Measurements from ENCODE around the gene ATAD3C.
A peak's percentile ranks its signal among the peaks of the same experiment; 100 is the strongest.

The ATAD3C gene

DNA sequence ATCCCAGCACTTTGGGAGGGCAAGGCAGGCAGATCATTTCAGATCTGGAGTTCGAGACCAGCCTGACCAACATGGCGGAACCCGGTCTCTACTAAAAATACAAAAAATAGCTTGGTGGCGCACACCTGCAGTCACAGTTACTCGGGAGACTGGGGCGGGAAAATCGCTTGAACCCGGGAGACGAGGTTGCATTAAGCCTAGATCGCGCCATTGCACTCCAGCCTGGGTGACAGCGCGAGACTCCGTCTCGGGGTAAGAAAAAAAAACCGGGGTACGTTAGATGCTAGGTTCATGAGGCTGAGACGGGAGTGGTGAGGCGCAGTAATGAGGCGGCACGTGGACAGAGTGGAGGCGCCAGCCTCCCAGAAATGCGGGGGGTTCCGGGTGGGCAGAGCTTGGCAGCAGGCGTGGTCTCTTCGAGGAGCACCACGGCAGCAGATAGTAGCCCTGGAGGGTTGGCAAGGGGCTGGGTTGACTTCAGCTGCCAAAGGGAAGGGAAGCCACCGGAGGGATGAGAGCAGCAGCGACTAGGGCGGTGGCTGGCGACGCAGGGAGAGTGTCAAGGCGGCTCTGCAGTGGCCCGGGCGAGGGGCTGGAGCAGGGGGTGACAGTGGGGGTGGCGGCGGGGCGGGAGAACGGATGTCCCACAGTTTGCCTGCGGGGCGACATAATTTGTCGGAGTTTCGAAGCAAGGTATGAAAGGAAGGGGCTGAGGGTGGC lies 43.2 kb upstream of the ATAD3C start:
- no peaks in the 10 kb centered on the region for H3K27me3 ChIP-seq (ENCODE audit: control insufficient read depth in 1 of 2, insufficient read depth in 1 of 2, low read length in 2 of 2)
- H3K27ac ChIP-seq (ENCODE audit: low read length, poor library complexity, severe bottlenecking) = no peak overlapping the region
- H3K23ac ChIP-seq (ENCODE audit: low read length in 2 of 2) = no peak overlapping the region
- H3K4me2 ChIP-seq (ENCODE audit: low read length, poor library complexity, severe bottlenecking) = peak overlapping the region; percentile 93
- peaks cover 23% of the 10 kb centered on the region for H3K4me1 ChIP-seq (ENCODE audit: control insufficient read depth, insufficient read depth, low read depth, low read length)
- H3K4me3 ChIP-seq (ENCODE audit: insufficient read depth in 1 of 2, low read depth in 1 of 2, low read length in 2 of 2) = peak overlapping the region; percentile 91 to 95
- H3K18ac ChIP-seq (ENCODE audit: low read depth in 1 of 2, low read length in 2 of 2) = peak overlapping the region in 1 of 2 experiments; percentile 98
- peaks cover 13% of the 10 kb centered on the region for H3K79me1 ChIP-seq (replicated peaks; ENCODE audit: low read length, poor library complexity, severe bottlenecking)
- no peak overlapping the region for H2BK15ac ChIP-seq (ENCODE audit: low read depth, poor library complexity, severe bottlenecking)
- peak overlapping the region; percentile 66 for H2AFZ ChIP-seq (ENCODE audit: low read depth, low read length)
- peaks cover 39 to 47% of the 10 kb centered on the region in 2 experiments for H3K36me3 ChIP-seq (ENCODE audit: control insufficient read depth in 1 of 2, insufficient read depth in 2 of 2, low read depth in 1 of 2, low read length in 2 of 2)
- H3K14ac ChIP-seq (ENCODE audit: low read length in 2 of 2) = no peak overlapping the region
- DNase-seq = no peak
- H4K91ac ChIP-seq (ENCODE audit: low read length) = peak overlapping the region; percentile 80
- peak overlapping the region; percentile 72 to 98 for H3K4ac ChIP-seq (ENCODE audit: low read depth in 1 of 2, low read length in 2 of 2)
- peak overlapping the region; percentile 100 for H4K8ac ChIP-seq (ENCODE audit: low read length)
- 54% methylated on average over 43 of the region's 43 CpGs for WGBS
- H2BK120ac ChIP-seq (ENCODE audit: low read depth, low read length) = no peak overlapping the region
- H2BK5ac ChIP-seq (ENCODE audit: low read depth, low read length, poor library complexity, severe bottlenecking) = no peak overlapping the region
- peak overlapping the region; percentile 94 for H3K9ac ChIP-seq (ENCODE audit: low read length)
- H2BK12ac ChIP-seq (ENCODE audit: low read length in 2 of 2) = no peak overlapping the region
- H2AK5ac ChIP-seq (ENCODE audit: low read length, severe bottlenecking) = no peak overlapping the region
- no peaks in the 10 kb centered on the region for H3K9me3 ChIP-seq (ENCODE audit: control insufficient read depth, low read length)

DNA sequence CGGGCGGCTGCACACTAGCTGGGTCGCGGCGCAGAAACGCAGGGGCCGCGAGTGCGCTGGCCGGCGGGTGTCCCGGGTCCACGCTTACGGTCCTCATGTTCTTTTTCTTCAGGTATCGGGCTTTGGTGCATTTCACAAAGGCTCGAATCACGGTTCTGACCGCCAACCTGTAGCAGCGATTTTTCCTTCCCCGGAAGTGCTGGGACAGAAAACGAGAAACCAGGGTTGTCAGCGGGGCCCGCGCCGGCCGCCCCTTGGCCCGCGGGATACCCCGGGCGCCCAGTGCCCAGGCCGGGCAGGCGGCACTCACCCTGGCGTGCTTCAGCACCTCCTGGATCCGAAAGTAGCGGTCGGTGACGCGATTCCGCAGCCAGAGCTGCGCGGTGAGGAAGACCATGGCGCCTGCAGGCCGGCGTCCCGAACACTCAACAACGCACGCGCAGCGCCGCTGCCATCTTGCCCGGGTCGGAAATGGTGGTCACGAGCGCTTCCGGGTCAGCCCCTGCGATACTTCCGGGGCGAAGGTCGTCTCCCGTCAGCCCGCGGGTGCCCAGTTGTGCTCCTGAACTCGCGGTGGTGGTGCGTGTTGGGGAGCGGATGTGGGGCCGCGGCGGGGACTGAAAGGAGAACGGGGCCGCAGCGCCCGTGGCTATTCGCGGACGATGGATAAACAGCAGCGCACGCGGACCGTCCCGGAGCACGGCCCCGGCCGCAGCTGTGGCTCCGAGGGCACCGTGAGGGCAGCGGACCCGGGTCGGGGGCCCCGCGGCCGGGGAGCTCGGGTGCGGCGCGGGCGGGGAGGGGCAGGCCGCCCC lies 42.5 kb upstream of the ATAD3C start, which contains the start of gene MRPL20:
Gene MRPL20, minus strand, starts transcription at position 473 of the 815 bp plus-strand sequence. Its CDS starts 76 bp downstream, at position 397.
- H3K79me1 ChIP-seq (replicated peaks; ENCODE audit: low read length, poor library complexity, severe bottlenecking) = peaks cover 13% of the 10 kb centered on the region
- peak within 1 kb of the TSS; percentile 31 for H2AK5ac ChIP-seq (ENCODE audit: low read length, severe bottlenecking)
- peak; percentile 92 for DNase-seq
- no peaks in the 10 kb centered on the region for H3K27me3 ChIP-seq (ENCODE audit: control insufficient read depth in 1 of 2, insufficient read depth in 1 of 2, low read length in 2 of 2)
- peak within 1 kb of the TSS; percentile 94 for H3K9ac ChIP-seq (ENCODE audit: low read length)
- WGBS = under 1% methylated on average over 92 of the region's 98 CpGs
- H3K9me3 ChIP-seq (ENCODE audit: control insufficient read depth, low read length) = no peaks in the 10 kb centered on the region
- H2BK120ac ChIP-seq (ENCODE audit: low read depth, low read length) = peak within 1 kb of the TSS; percentile 87
- H3K4me3 ChIP-seq (ENCODE audit: insufficient read depth in 1 of 2, low read depth in 1 of 2, low read length in 2 of 2) = peak within 1 kb of the TSS; percentile 91 to 95
- H3K27ac ChIP-seq (ENCODE audit: low read length, poor library complexity, severe bottlenecking) = peak within 1 kb of the TSS; percentile 55
- peak within 1 kb of the TSS; percentile 94 for H4K91ac ChIP-seq (ENCODE audit: low read length)
- H3K4me2 ChIP-seq (ENCODE audit: low read length, poor library complexity, severe bottlenecking) = peak within 1 kb of the TSS; percentile 93
- H3K36me3 ChIP-seq (ENCODE audit: control insufficient read depth in 1 of 2, insufficient read depth in 2 of 2, low read depth in 1 of 2, low read length in 2 of 2) = peaks cover 35 to 40% of the 10 kb centered on the region in 2 experiments
- H2AFZ ChIP-seq (ENCODE audit: low read depth, low read length) = peak within 1 kb of the TSS; percentile 66
- H4K8ac ChIP-seq (ENCODE audit: low read length) = peak within 1 kb of the TSS; percentile 100
- peak within 1 kb of the TSS; percentile 92 to 98 for H3K18ac ChIP-seq (ENCODE audit: low read depth in 1 of 2, low read length in 2 of 2)
- no peak within 1 kb of the TSS for H2BK12ac ChIP-seq (ENCODE audit: low read length in 2 of 2)
- H3K4me1 ChIP-seq (ENCODE audit: control insufficient read depth, insufficient read depth, low read depth, low read length) = peaks cover 19% of the 10 kb centered on the region
- H3K23ac ChIP-seq (ENCODE audit: low read length in 2 of 2) = peak within 1 kb of the TSS in 1 of 2 experiments; percentile 21
- peak within 1 kb of the TSS; percentile 21 for H2BK5ac ChIP-seq (ENCODE audit: low read depth, low read length, poor library complexity, severe bottlenecking)
- peak within 1 kb of the TSS; percentile 65 for H2BK15ac ChIP-seq (ENCODE audit: low read depth, poor library complexity, severe bottlenecking)
- peak within 1 kb of the TSS; percentile 72 to 98 for H3K4ac ChIP-seq (ENCODE audit: low read depth in 1 of 2, low read length in 2 of 2)
- H3K14ac ChIP-seq (ENCODE audit: low read length in 2 of 2) = peak within 1 kb of the TSS in 1 of 2 experiments; percentile 89

DNA sequence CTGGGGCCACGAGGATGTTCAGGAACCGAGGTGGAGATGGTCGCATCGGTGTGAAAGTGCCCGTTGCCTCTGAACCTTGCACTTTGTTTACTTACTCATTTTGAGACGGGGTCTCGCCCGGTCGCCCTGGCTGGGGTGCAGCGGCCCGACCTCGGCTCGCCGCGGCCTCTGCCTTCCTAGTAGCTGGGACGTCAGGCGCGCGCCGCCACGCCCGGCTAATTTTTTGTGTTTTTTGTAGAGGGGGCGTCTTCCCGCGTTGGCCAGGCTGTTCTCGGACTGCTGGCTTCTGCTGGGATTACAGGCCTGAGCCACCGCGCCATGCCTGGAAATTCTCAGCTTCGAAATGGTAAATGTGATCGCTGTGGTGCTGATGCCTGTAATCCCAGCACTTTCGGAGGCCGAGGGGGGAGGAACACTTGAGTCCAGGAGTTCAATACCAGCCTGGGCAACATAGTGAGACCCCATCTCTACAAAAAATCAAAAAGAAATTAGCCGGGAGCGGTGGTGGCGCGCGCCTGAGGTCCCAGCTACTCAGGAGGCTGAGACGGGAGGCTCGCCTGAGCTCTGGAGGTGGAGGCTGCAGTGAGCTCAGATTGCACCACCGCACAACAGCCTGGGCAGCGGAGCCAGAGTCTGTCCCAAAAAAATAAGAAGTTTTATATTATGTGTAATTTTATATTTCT lies 41.7 kb upstream of the ATAD3C start:
- Histone ChIP-seq H4K8ac (ENCODE audit: low read length) (peak overlapping the region; percentile 93), H2BK5ac (ENCODE audit: low read depth, low read length, poor library complexity, severe bottlenecking) (peak overlapping the region; percentile 21), H3K4me2 (ENCODE audit: low read length, poor library complexity, severe bottlenecking) (peak overlapping the region; percentile 23), H3K36me3 (ENCODE audit: control insufficient read depth in 1 of 2, insufficient read depth in 2 of 2, low read depth in 1 of 2, low read length in 2 of 2) (peaks cover 28 to 32% of the 10 kb centered on the region in 2 experiments), H3K4me3 (ENCODE audit: insufficient read depth in 1 of 2, low read depth in 1 of 2, low read length in 2 of 2) (peak overlapping the region; percentile 91 to 95), H2AFZ (ENCODE audit: low read depth, low read length) (no peak overlapping the region), H3K79me1 (replicated peaks; ENCODE audit: low read length, poor library complexity, severe bottlenecking) (peaks cover 13% of the 10 kb centered on the region), H3K9me3 (ENCODE audit: control insufficient read depth, low read length) (no peaks in the 10 kb centered on the region), H3K27ac (ENCODE audit: low read length, poor library complexity, severe bottlenecking) (peak overlapping the region; percentile 15), H3K23ac (ENCODE audit: low read length in 2 of 2) (no peak overlapping the region), H3K9ac (ENCODE audit: low read length) (peak overlapping the region; percentile 94), H3K27me3 (ENCODE audit: control insufficient read depth in 1 of 2, insufficient read depth in 1 of 2, low read length in 2 of 2) (no peaks in the 10 kb centered on the region), H2BK15ac (ENCODE audit: low read depth, poor library complexity, severe bottlenecking) (peak overlapping the region; percentile 65), H3K18ac (ENCODE audit: low read depth in 1 of 2, low read length in 2 of 2) (peak overlapping the region; percentile 88 to 89), H3K14ac (ENCODE audit: low read length in 2 of 2) (peak overlapping the region in 1 of 2 experiments; percentile 89), H3K4me1 (ENCODE audit: control insufficient read depth, insufficient read depth, low read depth, low read length) (peaks cover 15% of the 10 kb centered on the region), H2AK5ac (ENCODE audit: low read length, severe bottlenecking) (no peak overlapping the region), H3K4ac (ENCODE audit: low read depth in 1 of 2, low read length in 2 of 2) (peak overlapping the region; percentile 63 to 96), H2BK12ac (ENCODE audit: low read length in 2 of 2) (no peak overlapping the region), H2BK120ac (ENCODE audit: low read depth, low read length) (peak overlapping the region; percentile 87), H4K91ac (ENCODE audit: low read length) (peak overlapping the region; percentile 36)
- 9% methylated on average over 30 of the region's 41 CpGs for WGBS
- peak; percentile 78 for DNase-seq

All from mesenchymal stem cell (in vitro differentiated cells and primary cell).